Activated T-helper 2 cell treated with anti-CD3 and anti-CD28 coated beads, Interferon-gamma antibody, Interleukin-2, Interleukin-4, amounts not matched to agents 10 μg/mL and 5 μg/mL and 100 μg/mL, durations not matched to agents 14 hours and 24 hours and 36 hours (primary cell): Measurements from ENCODE around the gene NUP133. TPM values are rescaled to one million over a fixed set of nuclear protein-coding genes. Genes with fewer than 3 reads are reported as not detected.
"Not testable (repeated sequence)": the region's sequence is repeated elsewhere in the genome, so short reads cannot be mapped to it uniquely, and the experiment has no call there.

Experiments
- DNase-seq: peaks from one replicate; pipeline ENCODE4 v3.0.0; 2021; ENCODE audit warnings: low spot score
- H3K27ac Mint-ChIP-seq: one replicate; pipeline ENCODE4 v1.8.0; 2021; ENCODE audit warnings: mixed read lengths
- H3K27me3 Mint-ChIP-seq: one replicate; pipeline ENCODE4 v1.8.0; 2021; ENCODE audit warnings: low read depth, mixed read lengths
- H3K36me3 Mint-ChIP-seq: one replicate; pipeline ENCODE4 v1.8.0; 2021; ENCODE audit warnings: low read depth, mixed read lengths
- H3K4me1 Mint-ChIP-seq: one replicate; pipeline ENCODE4 v1.8.0; 2021; ENCODE audit warnings: low read depth, mixed read lengths
- H3K4me3 Mint-ChIP-seq: one replicate; pipeline ENCODE4 v1.8.0; 2021; ENCODE audit warnings: low read depth, mild to moderate bottlenecking, moderate library complexity, mixed read lengths
- H3K9me3 Mint-ChIP-seq: one replicate; pipeline ENCODE4 v1.8.0; 2021; ENCODE audit warnings: mixed read lengths
- intact Hi-C: fragments of 100-400 bp; cut with micrococcal nuclease; formaldehyde crosslinking; loops from one replicate; pipeline ENCODE4 v1.15.1; 2023
- total RNA-seq: library from RNA; stranded (reverse); gene quantifications from 2 replicates; pipeline ENCODE4 v1.2.3, GENCODE V29; 2022

Gene NUP133
- total RNA-seq, 1 donor from 2014 or later, result 50.1 TPM

DNA sequence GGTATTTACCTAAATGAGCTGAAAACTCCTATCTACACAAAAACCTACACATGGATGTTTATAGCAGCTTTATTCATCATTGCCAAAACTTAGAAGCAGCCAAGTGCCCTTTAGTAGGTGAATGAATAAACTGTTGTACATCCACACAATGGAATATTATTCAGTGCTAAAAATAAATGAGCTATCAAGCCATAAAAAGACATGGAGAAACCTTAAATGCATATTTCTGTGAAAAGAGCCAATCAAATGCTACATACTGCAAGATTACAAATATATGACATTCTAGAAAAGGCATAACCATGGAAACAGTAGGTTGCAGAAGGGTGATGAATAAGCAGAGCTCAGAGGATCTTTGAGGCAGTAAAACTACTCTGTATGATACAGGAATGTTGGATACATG lies 27.1 kb upstream of the NUP133 start:
- Mint-ChIP-seq H3K4me1 (peaks cover 5% of the 10 kb centered on the region), H3K27ac (no peak overlapping the region), H3K4me3 (no peak overlapping the region), H3K36me3 (peaks cover 68% of the 10 kb centered on the region), H3K9me3 (no peaks in the 10 kb centered on the region), H3K27me3 (no peaks in the 10 kb centered on the region)
- no peak for DNase-seq
- intact Hi-C loops, result no loop called here

DNA sequence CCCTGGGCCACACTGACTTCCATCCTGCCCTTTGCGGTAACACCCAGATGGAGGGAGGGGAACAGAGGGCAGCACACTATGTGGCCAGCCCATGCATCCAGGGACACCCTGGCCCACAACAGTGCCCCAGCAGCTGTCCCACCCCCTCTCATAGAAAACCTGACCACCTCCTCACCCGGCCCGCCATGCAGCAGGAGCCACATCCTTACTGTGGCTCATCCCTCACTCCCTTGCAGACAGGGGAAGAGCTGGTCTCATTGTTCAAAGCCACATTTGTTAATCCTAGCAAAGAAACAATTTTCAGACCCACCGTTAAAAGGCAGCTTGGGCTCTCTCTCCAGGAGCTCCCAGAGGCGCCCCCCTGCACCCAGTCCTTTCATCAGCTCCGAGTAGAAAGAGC lies 23.2 kb upstream of the NUP133 start:
- Mint-ChIP-seq H3K4me3 (no peak overlapping the region), H3K27ac (no peak overlapping the region), H3K36me3 (peaks cover 66% of the 10 kb centered on the region), H3K4me1 (no peaks in the 10 kb centered on the region), H3K27me3 (no peaks in the 10 kb centered on the region), H3K9me3 (no peaks in the 10 kb centered on the region)
- intact Hi-C loops, result no loop called here
- no peak for DNase-seq

DNA sequence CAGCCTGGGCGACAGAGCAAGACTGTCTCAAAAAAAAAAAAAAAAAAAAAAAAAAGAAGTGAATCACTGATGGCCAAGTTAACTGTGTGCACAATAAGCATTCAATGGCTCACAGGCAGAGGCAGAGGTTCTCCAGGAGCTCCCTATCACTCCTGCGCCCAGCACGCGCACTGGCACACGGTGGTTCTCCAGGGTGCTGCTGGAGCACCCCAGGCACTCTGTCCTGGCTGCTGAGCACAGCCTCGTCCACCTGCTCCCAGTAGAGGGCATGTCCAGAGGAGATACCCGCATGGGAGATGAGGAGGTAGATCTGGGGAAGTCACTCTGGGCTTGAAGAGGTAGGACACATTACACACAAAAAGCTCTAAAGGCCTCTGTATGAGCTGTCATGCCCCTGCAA lies 21.5 kb upstream of the NUP133 start:
- H3K9me3 Mint-ChIP-seq, result no peaks in the 10 kb centered on the region
- H3K4me1 Mint-ChIP-seq, result no peaks in the 10 kb centered on the region
- DNase-seq, result no peak
- H3K36me3 Mint-ChIP-seq, result peaks cover 67% of the 10 kb centered on the region
- no peak overlapping the region for H3K4me3 Mint-ChIP-seq
- H3K27ac Mint-ChIP-seq, result no peak overlapping the region
- H3K27me3 Mint-ChIP-seq, result no peaks in the 10 kb centered on the region
- intact Hi-C loops, result no loop called here

DNA sequence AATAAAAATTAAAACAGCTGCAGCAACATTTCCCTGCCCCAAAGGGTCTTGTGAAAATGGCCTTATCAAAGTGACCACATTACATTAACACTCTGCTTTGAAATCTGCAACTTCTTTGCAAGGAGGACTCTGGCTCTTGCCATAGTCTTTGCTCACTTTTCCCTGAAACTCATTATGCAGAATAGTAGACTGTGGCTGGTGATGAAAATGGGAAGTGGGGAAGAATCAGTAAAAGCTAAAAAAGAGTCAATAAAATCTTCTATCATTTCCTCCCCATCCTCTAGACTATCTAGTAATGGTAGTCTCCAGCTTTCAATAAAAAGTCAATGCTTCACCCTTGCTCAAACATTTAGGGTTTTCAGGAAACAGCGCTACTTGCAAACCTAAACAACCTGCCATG lies 18.6 kb upstream of the NUP133 start:
- no peaks in the 10 kb centered on the region for H3K4me1 Mint-ChIP-seq
- no peak for DNase-seq
- intact Hi-C loops, result no loop called here
- H3K9me3 Mint-ChIP-seq, result no peaks in the 10 kb centered on the region
- H3K27me3 Mint-ChIP-seq, result no peaks in the 10 kb centered on the region
- H3K27ac Mint-ChIP-seq, result peak overlapping the region; percentile 22
- H3K36me3 Mint-ChIP-seq, result peaks cover 63% of the 10 kb centered on the region
- H3K4me3 Mint-ChIP-seq, result no peak overlapping the region

DNA sequence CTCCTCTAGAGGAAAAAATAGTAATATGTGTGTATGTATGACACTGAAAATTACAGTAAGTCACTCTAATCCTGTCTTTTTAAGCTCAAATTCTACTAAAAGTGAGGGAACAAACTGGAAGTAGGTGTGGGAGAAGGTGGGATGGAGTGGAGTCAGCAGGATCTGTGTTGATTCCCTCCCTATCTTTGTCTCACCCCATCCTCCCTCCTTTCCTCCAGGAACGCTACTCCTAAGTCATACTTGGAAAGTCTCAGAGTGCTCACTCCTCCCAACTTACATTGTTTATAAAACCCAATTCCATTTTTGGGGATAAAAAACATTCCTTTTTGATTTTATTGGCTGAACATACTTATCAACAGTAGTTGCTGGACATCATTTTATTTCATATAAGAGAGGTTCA lies 14.9 kb upstream of the NUP133 start:
- H3K27ac Mint-ChIP-seq, result no peak overlapping the region
- intact Hi-C loops, result no loop called here
- H3K4me3 Mint-ChIP-seq, result no peak overlapping the region
- H3K4me1 Mint-ChIP-seq, result no peaks in the 10 kb centered on the region
- no peaks in the 10 kb centered on the region for H3K27me3 Mint-ChIP-seq
- DNase-seq, result no peak
- H3K9me3 Mint-ChIP-seq, result no peaks in the 10 kb centered on the region
- peaks cover 49% of the 10 kb centered on the region for H3K36me3 Mint-ChIP-seq

DNA sequence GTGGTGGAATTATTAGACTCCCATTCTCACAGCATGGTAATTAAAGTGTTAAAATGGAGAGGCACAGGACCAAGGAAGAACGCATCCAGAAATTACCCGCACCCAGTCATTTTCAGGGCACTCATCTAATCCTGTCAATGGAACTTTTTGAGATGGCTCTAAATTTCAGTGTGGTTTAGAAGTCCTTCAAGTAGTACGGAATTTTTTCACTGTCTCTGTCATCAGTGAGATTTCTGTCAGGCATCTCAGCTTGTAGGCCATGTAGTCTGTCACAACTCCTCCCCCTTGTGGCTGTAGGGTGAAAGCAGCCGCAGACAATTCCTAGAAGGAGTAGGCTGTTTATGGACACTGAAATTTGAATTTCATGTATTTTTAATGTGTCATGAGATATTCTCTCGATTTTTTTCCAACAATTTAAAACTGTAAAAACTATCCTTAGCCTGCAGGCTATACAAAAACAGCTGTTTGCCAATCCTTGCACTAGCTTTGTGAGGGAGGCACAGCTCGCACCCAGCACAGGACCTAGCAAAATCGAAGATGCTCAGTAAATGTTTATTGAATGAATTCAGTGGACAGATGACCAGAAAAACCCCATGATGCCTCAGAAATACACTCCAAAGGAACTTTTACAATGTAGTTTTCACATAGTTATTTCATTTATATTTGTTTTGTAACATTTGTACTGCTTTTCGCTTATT lies 6.6 kb upstream of the NUP133 start:
- H3K4me3 Mint-ChIP-seq, result no peak overlapping the region
- H3K36me3 Mint-ChIP-seq, result peaks cover 8% of the 10 kb centered on the region
- H3K4me1 Mint-ChIP-seq, result peaks cover 4% of the 10 kb centered on the region
- DNase-seq, result peak; percentile 25
- intact Hi-C loops, result loop anchor here (1.0 kb wide), 1 partner anchor 256 kb away; no protein-coding TSS in a partner anchor
- no peak overlapping the region for H3K27ac Mint-ChIP-seq
- H3K9me3 Mint-ChIP-seq, result no peaks in the 10 kb centered on the region
- H3K27me3 Mint-ChIP-seq, result no peaks in the 10 kb centered on the region

DNA sequence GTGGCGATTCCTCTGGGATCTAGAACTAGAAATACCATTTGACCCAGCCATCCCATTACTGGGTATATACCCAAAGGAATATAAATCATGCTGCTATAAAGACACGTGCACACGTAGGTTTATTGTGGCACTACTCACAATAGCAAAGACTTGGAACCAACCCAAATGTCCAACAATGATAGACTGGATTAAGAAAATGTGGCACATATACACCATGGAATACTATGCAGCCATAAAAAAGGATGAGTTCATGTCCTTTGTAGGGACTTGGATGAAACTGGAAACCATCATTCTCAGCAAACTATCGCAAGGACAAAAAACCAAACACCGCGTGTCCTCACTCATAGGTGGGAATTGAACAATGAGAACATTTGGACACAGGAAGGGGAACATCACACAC lies 3.5 kb upstream of the NUP133 start:
- H3K9me3 Mint-ChIP-seq, H3K27ac Mint-ChIP-seq, H3K27me3 Mint-ChIP-seq, H3K36me3 Mint-ChIP-seq, DNase-seq, H3K4me3 Mint-ChIP-seq, intact Hi-C loops: not testable (repeated sequence)
- peaks cover 17% of the 10 kb centered on the region for H3K4me1 Mint-ChIP-seq

DNA sequence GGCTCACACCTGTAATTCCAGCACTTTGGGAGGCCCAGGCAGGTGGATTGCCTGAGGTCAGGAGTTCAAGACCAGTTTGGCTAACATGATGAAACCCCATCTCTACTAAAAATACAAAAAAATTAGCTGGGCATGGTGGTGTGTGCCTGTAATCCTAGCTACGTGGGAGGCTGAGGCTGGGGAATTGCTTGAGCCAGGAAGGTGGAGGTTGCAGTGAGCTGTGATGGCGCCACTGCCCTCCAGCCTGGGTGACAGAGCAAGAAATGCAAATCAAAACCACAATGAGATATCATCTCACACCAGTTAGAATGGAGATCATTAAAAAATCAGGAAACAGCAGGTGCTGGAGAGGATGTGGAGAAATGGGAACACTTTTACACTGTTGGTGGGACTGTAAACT lies 3.1 kb upstream of the NUP133 start:
- peaks cover 20% of the 10 kb centered on the region for H3K4me1 Mint-ChIP-seq
- H3K9me3 Mint-ChIP-seq, H3K36me3 Mint-ChIP-seq, H3K27ac Mint-ChIP-seq, intact Hi-C loops, H3K27me3 Mint-ChIP-seq, DNase-seq, H3K4me3 Mint-ChIP-seq: not testable (repeated sequence)

DNA sequence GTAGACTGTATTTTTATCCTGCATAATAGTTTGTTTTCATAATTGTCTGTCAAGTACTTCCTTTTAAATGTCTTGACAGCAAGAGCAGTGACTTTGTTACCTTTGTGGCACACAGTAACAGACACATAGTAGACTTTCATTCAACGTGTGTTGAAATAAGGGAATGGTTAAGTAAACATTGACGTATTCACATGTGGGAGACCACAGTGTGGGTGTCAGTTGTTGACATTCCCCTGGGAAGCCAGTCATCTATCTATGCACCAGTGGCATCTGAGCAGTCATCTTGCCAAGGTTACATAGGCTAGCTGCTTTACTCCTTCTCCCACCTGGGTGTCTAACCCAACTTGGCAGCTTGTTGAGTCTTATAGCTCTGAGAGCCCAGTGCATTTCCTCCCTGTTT lies 1.4 kb upstream of the NUP133 start:
- peaks cover 4% of the 10 kb centered on the region for H3K36me3 Mint-ChIP-seq
- H3K4me3 Mint-ChIP-seq, result peak overlapping the region; percentile 89
- peaks cover 19% of the 10 kb centered on the region for H3K4me1 Mint-ChIP-seq
- H3K9me3 Mint-ChIP-seq, result no peaks in the 10 kb centered on the region
- DNase-seq, result no peak
- intact Hi-C loops, result loop anchor here (5.0 kb wide), 2 partner anchors 118 to 167 kb away; partner anchors contain the start of genes CCSAP, TAF5L and URB2
- peak overlapping the region; percentile 89 for H3K27ac Mint-ChIP-seq
- H3K27me3 Mint-ChIP-seq, result no peaks in the 10 kb centered on the region

DNA sequence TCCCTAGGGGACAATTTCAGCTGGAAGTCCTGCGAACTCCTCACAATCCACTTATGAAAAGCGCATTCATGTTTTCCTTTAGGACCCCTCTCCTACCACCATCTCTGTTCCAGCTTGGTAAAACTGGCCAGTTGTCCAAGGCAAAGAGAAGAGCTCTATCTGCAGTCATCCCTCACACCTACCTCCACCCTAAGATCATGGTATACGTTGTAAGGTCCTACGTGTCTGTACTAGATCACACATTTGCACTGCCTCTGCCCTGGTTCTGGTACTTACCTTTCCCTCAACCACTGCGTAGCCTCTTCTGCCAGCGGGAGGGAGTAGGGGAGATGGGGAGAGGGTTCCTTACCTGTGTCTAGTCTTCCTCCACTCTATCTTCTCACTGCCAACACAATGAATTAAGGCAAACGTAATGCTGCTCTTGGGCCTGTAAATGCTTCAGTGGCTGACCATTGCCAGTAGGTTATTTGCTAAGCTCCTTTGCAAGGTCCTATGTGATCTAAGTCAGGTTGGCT lies 739 bp upstream of the NUP133 start:
- intact Hi-C loops, result loop anchor here (1.0 to 5.0 kb wide), 3 partner anchors 50 to 167 kb away; partner anchors contain the start of genes CCSAP, TAF5L and URB2

DNA sequence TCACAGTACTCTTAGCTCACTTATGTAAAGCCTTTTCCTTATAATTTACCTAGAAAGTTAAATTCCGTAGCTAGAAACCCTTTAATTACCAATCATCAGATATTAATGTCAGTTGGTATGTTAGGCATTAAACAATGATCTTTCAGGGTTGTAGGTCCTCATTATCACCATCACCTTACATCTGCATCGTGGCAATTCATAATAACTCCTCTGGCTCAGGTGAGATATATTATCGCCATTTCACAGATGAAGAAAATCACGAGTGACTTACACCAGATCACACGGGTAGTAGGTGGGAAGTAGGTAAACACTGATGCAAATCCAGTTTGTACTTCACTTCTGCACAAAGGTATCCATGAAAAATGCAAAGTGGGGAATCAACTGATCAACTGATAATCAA lies 639 bp downstream of the NUP133 start:
- intact Hi-C loops, result loop anchor here (5.0 kb wide), 2 partner anchors 120 to 165 kb away; partner anchors contain the start of genes CCSAP, TAF5L and URB2
- H3K4me1 Mint-ChIP-seq, result peaks cover 21% of the 10 kb centered on the region
- no peak for DNase-seq
- peak overlapping the region; percentile 89 for H3K27ac Mint-ChIP-seq
- H3K9me3 Mint-ChIP-seq, result no peaks in the 10 kb centered on the region
- H3K4me3 Mint-ChIP-seq, result peak overlapping the region; percentile 89
- no peaks in the 10 kb centered on the region for H3K27me3 Mint-ChIP-seq
- H3K36me3 Mint-ChIP-seq, result peaks cover 10% of the 10 kb centered on the region

More for the DNA sequence above, 739 bp upstream of the NUP133 start:
- H3K4me3 Mint-ChIP-seq, result peak overlapping the region; percentile 89
- no peaks in the 10 kb centered on the region for H3K9me3 Mint-ChIP-seq
- H3K27me3 Mint-ChIP-seq, result no peaks in the 10 kb centered on the region
- H3K27ac Mint-ChIP-seq, result peak overlapping the region; percentile 89
- no peak for DNase-seq
- peaks cover 21% of the 10 kb centered on the region for H3K4me1 Mint-ChIP-seq
- H3K36me3 Mint-ChIP-seq, result peaks cover 8% of the 10 kb centered on the region

DNA sequence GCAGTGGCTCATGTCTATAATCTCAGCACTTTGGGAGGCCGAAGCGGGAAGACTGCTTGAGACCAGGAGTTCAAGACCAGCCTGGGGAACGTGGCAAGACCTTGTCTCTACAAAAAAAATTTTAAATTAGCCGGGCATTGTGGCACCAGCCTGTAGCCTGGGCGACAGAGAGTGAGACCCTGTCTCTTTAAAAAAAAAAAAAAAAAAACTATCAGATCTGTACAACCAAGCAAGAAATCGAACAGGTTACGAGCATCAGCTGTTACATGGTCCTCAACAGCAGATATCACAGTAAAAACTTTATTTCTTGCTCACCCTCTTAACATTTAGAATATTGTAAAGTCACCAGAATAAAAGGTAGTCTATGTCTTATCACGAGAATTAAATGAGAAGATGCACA lies 1.5 kb downstream of the NUP133 start:
- Mint-ChIP-seq H3K9me3 (no peaks in the 10 kb centered on the region), H3K27ac (peak overlapping the region; percentile 42), H3K36me3 (peaks cover 15% of the 10 kb centered on the region), H3K27me3 (no peaks in the 10 kb centered on the region), H3K4me1 (peaks cover 21% of the 10 kb centered on the region), H3K4me3 (peak overlapping the region; percentile 89)
- DNase-seq, result no peak
- intact Hi-C loops, result loop anchor here (5.0 kb wide), 2 partner anchors 121 to 164 kb away; partner anchors contain the start of genes CCSAP, TAF5L and URB2

DNA sequence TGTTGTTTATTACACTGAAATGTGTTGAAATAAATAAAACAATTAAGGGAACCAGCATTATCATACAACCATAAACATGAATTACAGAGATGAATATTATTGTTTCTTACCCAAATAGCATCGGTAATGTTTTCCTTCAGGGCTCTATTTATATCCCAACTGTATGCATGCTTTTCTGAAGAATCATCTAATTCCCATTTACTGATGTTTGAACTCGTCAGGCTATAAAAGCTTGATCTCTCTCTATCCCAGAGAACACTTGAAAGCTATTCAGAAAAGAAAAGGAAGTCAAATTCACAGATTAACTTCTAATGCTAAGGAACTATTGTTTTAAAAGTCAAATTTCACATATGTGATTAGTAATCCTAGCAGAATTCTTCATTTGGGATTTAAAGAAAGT lies 12.4 kb downstream of the NUP133 start:
- H3K9me3 Mint-ChIP-seq, result no peaks in the 10 kb centered on the region
- H3K36me3 Mint-ChIP-seq, result peaks cover 63% of the 10 kb centered on the region

More for the DNA sequence above, 12.4 kb downstream of the NUP133 start:
- H3K4me1 Mint-ChIP-seq, result no peaks in the 10 kb centered on the region
- H3K27me3 Mint-ChIP-seq, result no peaks in the 10 kb centered on the region
- H3K4me3 Mint-ChIP-seq, result no peak overlapping the region
- DNase-seq, result no peak
- intact Hi-C loops, result no loop called here
- no peak overlapping the region for H3K27ac Mint-ChIP-seq
